HepG2 (cell line): ENCODE measurements around the gene DUT. TPM values are rescaled to one million over a fixed set of nuclear protein-coding genes. Genes with fewer than 3 reads are reported as not detected.

Experiments
- ATAC-seq: fragments of 200-7000 bp; cut with Tn5 transposase; 3 replicates; pipeline ENCODE4 v1.9.1; 2020; ENCODE audit warnings: mild to moderate bottlenecking, moderate library complexity
- BruUV-seq: library from RNA; stranded (reverse); fragments of 400-500 nt; replicated peaks from 2 replicates; lab custom pipeline; 2021; lab: Mats Ljungman, UMichigan
- CTCF ChIA-PET: fragments of 300-600 bp; formaldehyde crosslinking; extraction: SDS; loops from one replicate; lab custom pipeline; 2021; ENCODE audit warnings: low total read pairs, inconsistent platforms, low intra/inter-chr PET ratio; lab: Yijun Ruan, JAX
- POLR2A ChIA-PET: fragments of 350-600 bp; sonication (Branson Sonifier 250); formaldehyde crosslinking; loops from one replicate; lab custom pipeline; 2020; ENCODE audit warnings: antibody characterized with exemption, inconsistent platforms; lab: Yijun Ruan, JAX
- DNase-seq: peaks from one replicate; pipeline ENCODE4 v3.0.0-alpha.2; 2015; ENCODE audit warnings: low spot score
- FAIRE-seq: peaks from 3 replicates; lab custom pipeline; 2011; peaks lifted over from hg19 to GRCh38; lab: Jason Lieb, UNC
- H2AFZ ChIP-seq: one replicate; pipeline ENCODE4 v1.6.1; 2011; ENCODE audit warnings: low read length, inconsistent platforms
- H3K27ac ChIP-seq: fragments of 300-600 bp; 3 replicates; pipeline ENCODE4 v1.8.0; 2011; ENCODE audit warnings: mixed run types, mild to moderate bottlenecking, mixed read lengths, low read length, inconsistent platforms; ENCODE audit not compliant: insufficient read depth; ENCODE audit errors: extremely low read length
- H3K27me3 ChIP-seq, 2 experiments: fragments of 200-600 bp in 1 of 2; 2 replicates in 1 of 2; 3 replicates in 1 of 2; pipeline versions ENCODE4 v1.6.0 to v1.8.0; 2011; ENCODE audit warnings: low read length in 2 of 2, mild to moderate bottlenecking in 2 of 2, moderate library complexity in 2 of 2, inconsistent platforms in 1 of 2; ENCODE audit not compliant: insufficient read depth in 2 of 2, control insufficient read depth in 1 of 2
- H3K36me3 ChIP-seq, 2 experiments: fragments of 200-600 bp in 1 of 2; replicated peaks in 1 of 2; 2 replicates in 1 of 2; 3 replicates in 1 of 2; pipeline versions ENCODE4 v1.5.1 to v1.8.0; 2011; ENCODE audit warnings: low read length in 2 of 2, inconsistent platforms in 1 of 2; ENCODE audit not compliant: insufficient read depth in 2 of 2, control insufficient read depth in 1 of 2
- H3K4me1 ChIP-seq: 2 replicates; pipeline ENCODE4 v1.5.1; 2012; ENCODE audit warnings: low read length, inconsistent platforms; ENCODE audit not compliant: insufficient read depth
- H3K4me2 ChIP-seq: 2 replicates; pipeline ENCODE4 v1.6.0; 2011; ENCODE audit warnings: low read depth, low read length, inconsistent platforms
- H3K4me3 ChIP-seq, 3 experiments: fragments of 200-600 bp in 1 of 3; sonication (generic), shearing (Covaris generic) in 1 of 3; replicated peaks in 1 of 3; 2 replicates each; pipeline ENCODE4 v1.5.1; 2011 to 2016; ENCODE audit warnings: low read length in 3 of 3, inconsistent platforms in 2 of 3, low read depth in 2 of 3, mild to moderate bottlenecking in 2 of 3, control low read depth in 1 of 3, mixed read lengths in 1 of 3; ENCODE audit not compliant: insufficient read depth in 1 of 3
- H3K79me2 ChIP-seq: one replicate; pipeline ENCODE4 v1.6.1; 2011; ENCODE audit warnings: low read length, inconsistent platforms; ENCODE audit not compliant: insufficient read depth
- H3K9ac ChIP-seq: 2 replicates; pipeline ENCODE4 v1.6.0; 2011; ENCODE audit warnings: mild to moderate bottlenecking, low read depth, low read length, inconsistent platforms; ENCODE audit not compliant: insufficient read depth
- H3K9me3 ChIP-seq: 2 replicates; pipeline ENCODE4 v1.5.1; 2012; ENCODE audit warnings: mild to moderate bottlenecking, low read length
- H4K20me1 ChIP-seq: 2 replicates; pipeline ENCODE4 v1.6.0; 2011; ENCODE audit warnings: inconsistent platforms, mild to moderate bottlenecking, low read length, moderate library complexity; ENCODE audit not compliant: insufficient read depth
- CSRNP1 ChIP-seq: sonication (generic); formaldehyde crosslinking; IDR thresholded peaks from 2 replicates; pipeline ENCODE4 v1.8.1; 2023; ENCODE audit warnings: mild to moderate bottlenecking, missing genetic modification reagents
- GPBP1L1 ChIP-seq: sonication (generic); formaldehyde crosslinking; IDR thresholded peaks from 2 replicates; pipeline ENCODE4 v1.5.0; 2020; ENCODE audit warnings: mild to moderate bottlenecking, missing genetic modification reagents
- KMT2A ChIP-seq: sonication (generic); formaldehyde crosslinking; IDR thresholded peaks from 2 replicates; pipeline ENCODE4 v1.4.0; 2020; ENCODE audit warnings: missing genetic modification reagents
- MLLT10 ChIP-seq: sonication (generic); formaldehyde crosslinking; IDR thresholded peaks from 2 replicates; pipeline ENCODE4 v1.4.0; 2020; ENCODE audit warnings: missing genetic modification reagents
- SMC3 ChIP-seq: IDR thresholded peaks from 2 replicates; pipeline ENCODE4 v1.6.1; 2011; ENCODE audit warnings: low read length, improper control_type of control experiment
- SRF ChIP-seq: IDR thresholded peaks from 2 replicates; pipeline ENCODE4 v1.6.1; 2011; ENCODE audit warnings: mild to moderate bottlenecking, low read depth, low read length, moderate library complexity
- SRSF1 ChIP-seq: fragments of 200-400 bp; formaldehyde crosslinking; optimal IDR thresholded peaks from 2 replicates; pipeline ENCODE3; 2017; ENCODE audit warnings: mild to moderate bottlenecking, low read depth, low read length, moderate library complexity
- ZBTB21 ChIP-seq: sonication (generic); formaldehyde crosslinking; IDR thresholded peaks from 2 replicates; pipeline ENCODE4 v1.4.0; 2020; ENCODE audit warnings: missing genetic modification reagents
- ZNF646 ChIP-seq: sonication (generic); formaldehyde crosslinking; IDR thresholded peaks from 2 replicates; pipeline ENCODE4 v1.9.0; 2021; ENCODE audit warnings: mild to moderate bottlenecking, missing genetic modification reagents
- ZNF749 ChIP-seq: sonication (generic); formaldehyde crosslinking; IDR thresholded peaks from 2 replicates; pipeline ENCODE4 v1.8.0; 2022; ENCODE audit warnings: mild to moderate bottlenecking, missing genetic modification reagents, moderate library complexity, borderline replicate concordance
- WGBS: methylation state at CpG from one replicate; pipeline ENCODE4 v1.1.6; 2017; ENCODE audit warnings: low lambda C conversion rate; 5-methylcytosine and 5-hydroxymethylcytosine counted together
- in situ Hi-C: cut with HindIII; loops from 2 replicates; pipeline ENCODE4 v1.10.0; 2017; ENCODE audit warnings: low pct_unique_long_range_greater_than_20kb; ENCODE audit not compliant: extremely low pct_ligation_motif_present
- intact Hi-C: fragments of 100-400 bp; cut with micrococcal nuclease; formaldehyde crosslinking; loops from one replicate; pipeline ENCODE4 v1.10.0; 2022; ENCODE audit not compliant: unreplicated experiment
- polyA plus RNA-seq, 8 experiments: library from polyadenylated mRNA; depleted of rRNA in 3 of 8; stranded (reverse) in 7 of 8; unstranded in 1 of 8; fragments of >200 nt; fragmentation: Illumina TruSeq in 4 of 8; extraction: Trizol in 4 of 8; gene quantifications; 2 replicates each; pipeline versions ENCODE4 v1.2.1 to v1.2.3, GENCODE V29; 2011 to 2016; ENCODE audit warnings: low read depth in 4 of 8, missing spikeins in 1 of 8, mixed read lengths in 1 of 8; ENCODE audit not compliant: insufficient read depth in 1 of 8
- total RNA-seq, 5 experiments: library from RNA; depleted of rRNA; stranded (reverse); fragments of >200 nt; fragmentation: Illumina TruSeq; extraction: Trizol; gene quantifications; 2 replicates each; pipeline ENCODE4 v1.2.3, GENCODE V29; 2016; ENCODE audit warnings: low read depth in 1 of 5

The DUT gene
- total and polyA plus RNA-seq, 2 of the 13 experiments (the other 11 are each of a cell fraction or from before 2014, with no cell fraction given), result 36.7 to 131 TPM

- CTCF ChIA-PET, result no interaction called here
- no peaks in the 10 kb centered on the region for H3K36me3 ChIP-seq
- no peaks in the 10 kb centered on the region for H3K9me3 ChIP-seq
- POLR2A ChIA-PET, result no interaction called here
- ATAC-seq, result no peak
- H3K4me1 ChIP-seq, result no peaks in the 10 kb centered on the region
- H3K9ac ChIP-seq, result no peak overlapping the region
- intact Hi-C loops (no loop called here), in situ Hi-C loops (loop anchor here (25.0 kb wide), 1 partner anchor 474 kb away; no protein-coding TSS in a partner anchor)
- no peaks in the 10 kb centered on the region for H3K27me3 ChIP-seq
- 0% methylated on average over 5 of the region's 5 CpGs for WGBS
- H3K4me3 ChIP-seq, result no peak overlapping the region
- H3K79me2 ChIP-seq, result no peaks in the 10 kb centered on the region
- BruUV-seq, result no TSS peak
- H2AFZ ChIP-seq, result no peak overlapping the region
- no peak for FAIRE-seq
- no peak for DNase-seq
- no peak overlapping the region for H3K27ac ChIP-seq
- TF ChIP-seq MLLT10 (CRISPR knock-in tag) (no peak), ZNF646 (CRISPR knock-in tag) (no peak), ZBTB21 (CRISPR knock-in tag) (no peak), KMT2A (CRISPR knock-in tag) (no peak), ZNF749 (CRISPR knock-in tag) (no peak), SRF (no peak), CSRNP1 (no peak), GPBP1L1 (CRISPR knock-in tag) (no peak), SRSF1 (no peak), SMC3 (no peak)
- H3K4me2 ChIP-seq, result no peak overlapping the region
- H4K20me1 ChIP-seq, result no peaks in the 10 kb centered on the region
Measured at GRCh38 chr15:48363474-48363873, 32.2 kb downstream of the DUT start.
